Body of pancreas (tissue), 4 donors: ENCODE measurements around the gene CACNG7.

Source experiments
- CTCF ChIP-seq, 7 experiments: fragments of 450-650 bp in 4 of 7; fragments of 200-600 bp in 3 of 7; sonication (generic) in 3 of 7; IDR thresholded peaks; one replicate each; pipeline ENCODE4 v1.5.1; 2016 to 2019; ENCODE audit warnings: antibody characterized with exemption in 7 of 7
- POLR2A ChIP-seq, 3 donors: fragments of 450-650 bp; IDR thresholded peaks; one replicate each; pipeline ENCODE4 v1.6.1; 2016; ENCODE audit warnings: antibody characterized with exemption in 3 of 3, mild to moderate bottlenecking in 2 of 3

GRCh38 chr19:53965091-53965490, 56.0 kb downstream of the CACNG7 start:
- TF ChIP-seq CTCF (IDR thresholded peaks at IDR 0.05) (no peak), POLR2A (IDR thresholded peaks at IDR 0.05) (no peak)
